GM21825 (cell line): ENCODE measurements around the gene ZNF133.

Experiments used
- ATAC-seq: cut with Tn5 transposase; IDR thresholded peaks from one replicate; pipeline ENCODE4 v1.9.1; 2021; ENCODE audit warnings: mild to moderate bottlenecking, moderate library complexity; ENCODE audit not compliant: unreplicated experiment

ZNF133 gene

DNA sequence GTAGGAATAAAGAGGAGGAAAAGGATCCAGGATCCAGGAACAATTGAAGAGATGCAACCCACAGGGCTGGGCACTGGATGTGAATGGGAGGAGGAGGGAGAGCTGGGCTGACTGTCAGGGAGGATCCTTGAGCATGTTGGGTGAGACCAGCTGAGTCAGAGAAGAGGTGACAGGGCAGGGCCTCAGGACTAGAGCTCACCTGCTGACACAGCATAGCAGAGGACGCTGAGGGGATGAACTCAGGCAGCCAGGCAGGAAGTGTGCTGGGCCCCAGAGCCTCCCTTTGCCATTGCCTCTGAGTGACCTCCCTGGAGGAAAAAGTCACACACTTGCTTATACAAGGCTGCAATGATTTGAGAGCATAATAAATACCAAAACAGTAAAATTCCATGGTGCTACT lies 72.3 kb downstream of the ZNF133 start:
- no peak for ATAC-seq

DNA sequence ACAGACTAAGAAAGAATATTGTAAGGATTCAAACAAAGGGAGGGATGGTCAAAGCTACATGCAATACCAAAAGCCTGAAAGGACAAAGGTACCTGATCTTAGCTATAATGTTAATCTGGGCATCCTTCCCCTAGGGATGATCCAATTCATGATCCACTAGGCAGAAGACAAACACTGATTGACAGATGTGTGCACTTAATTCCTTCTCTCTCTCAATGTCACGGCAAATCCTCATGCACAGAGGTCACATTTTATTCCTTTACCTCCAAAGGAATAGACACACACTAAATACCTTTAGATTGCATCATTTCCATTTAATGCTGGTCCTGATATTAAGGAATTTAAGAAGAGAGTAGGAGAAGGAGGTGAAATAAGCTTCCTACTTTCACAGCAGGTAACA lies 73.4 kb downstream of the ZNF133 start:
- ATAC-seq, result no peak

DNA sequence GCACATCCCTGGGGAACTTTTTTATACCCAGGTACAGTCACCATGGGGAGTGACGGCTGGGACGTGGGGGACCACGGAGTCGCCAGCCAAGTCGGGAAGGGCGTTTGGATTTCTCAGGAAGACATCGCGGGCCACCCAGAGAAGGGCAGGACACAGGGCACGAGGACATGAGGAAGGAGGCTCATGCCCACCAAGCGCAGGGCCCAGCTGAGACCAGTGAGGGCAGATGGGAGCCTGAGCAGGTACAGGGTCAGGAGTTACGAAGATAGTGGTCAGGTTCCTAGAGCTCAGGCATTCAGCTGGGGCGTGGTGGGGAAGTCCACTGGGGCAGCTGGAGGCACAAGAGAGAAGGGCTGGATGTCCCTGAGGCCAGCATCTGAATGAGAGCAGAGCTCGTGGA lies 74.6 kb downstream of the ZNF133 start:
- no peak for ATAC-seq

DNA sequence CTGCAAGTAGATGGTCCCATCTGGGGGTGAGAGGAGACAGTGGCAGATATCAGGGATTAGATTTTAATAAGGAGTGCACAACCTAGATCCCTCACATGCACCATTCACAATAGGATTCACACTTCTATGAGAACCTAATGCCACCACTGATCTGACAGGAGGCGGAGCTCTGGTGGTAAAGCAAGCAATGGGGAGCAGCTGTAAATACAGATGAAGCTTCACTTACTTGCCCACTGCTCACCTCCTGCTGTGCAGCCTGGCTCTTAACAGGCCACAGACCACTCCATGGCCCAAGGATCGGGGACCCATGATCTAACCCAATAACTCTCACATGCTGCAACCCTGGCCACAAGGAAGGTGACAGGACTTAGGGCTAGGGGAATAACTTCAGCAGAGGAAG lies 75.4 kb downstream of the ZNF133 start:
- ATAC-seq, result no peak

DNA sequence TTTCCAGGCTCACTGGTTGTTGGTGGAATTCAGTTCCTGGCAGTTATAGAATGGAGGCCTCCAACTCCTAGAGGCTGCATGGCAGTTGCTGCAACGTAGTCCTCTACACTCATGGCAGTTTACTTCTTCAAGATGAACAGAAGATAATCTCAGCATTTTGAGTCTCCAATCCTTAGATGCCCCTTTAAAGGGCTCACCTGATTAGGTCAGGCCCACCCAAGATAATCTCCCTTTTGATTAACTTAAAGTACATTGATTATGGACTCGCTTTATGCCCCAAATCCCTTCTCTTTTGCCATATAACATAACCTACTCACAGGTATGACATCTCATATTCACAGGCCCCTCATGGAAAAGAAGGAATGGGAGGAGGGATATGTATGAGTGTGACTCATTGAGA lies 76.4 kb downstream of the ZNF133 start:
- ATAC-seq, result no peak
